Endodermal cell (in vitro differentiated cells): ENCODE data around the gene NINJ2. TPM values are rescaled to one million over a fixed set of nuclear protein-coding genes. Genes with fewer than 3 reads are reported as not detected.
"Not testable (repeated sequence)": the region's sequence is repeated elsewhere in the genome, so short reads cannot be mapped to it uniquely, and the experiment has no call there.

ENCODE experiments used
- DNase-seq: peaks from one replicate; pipeline ENCODE4 v3.0.0-alpha.2; 2017
- H3K27ac ChIP-seq: 2 replicates; pipeline ENCODE4 v1.5.1; 2013; ENCODE audit warnings: mild to moderate bottlenecking, low read depth, low read length, moderate library complexity
- H3K27me3 ChIP-seq: 2 replicates; pipeline ENCODE4 v1.6.1; 2013; ENCODE audit warnings: mild to moderate bottlenecking, low read length, moderate library complexity; ENCODE audit not compliant: insufficient read depth, control insufficient read depth, poor library complexity, severe bottlenecking
- H3K36me3 ChIP-seq: 2 replicates; pipeline ENCODE4 v1.7.0; 2013; ENCODE audit warnings: mild to moderate bottlenecking, low read length, moderate library complexity; ENCODE audit not compliant: control insufficient read depth, insufficient read depth
- H3K4me1 ChIP-seq: one replicate; pipeline ENCODE4 v1.7.0; 2013; ENCODE audit warnings: low read length; ENCODE audit not compliant: control insufficient read depth, insufficient read depth
- H3K4me3 ChIP-seq: 2 replicates; pipeline ENCODE4 v1.5.1; 2013; ENCODE audit warnings: mild to moderate bottlenecking, low read length, moderate library complexity
- H3K9ac ChIP-seq: 2 replicates; pipeline ENCODE4 v1.6.1; 2013; ENCODE audit warnings: mild to moderate bottlenecking, low read length, moderate library complexity; ENCODE audit not compliant: poor library complexity, severe bottlenecking; ENCODE audit errors: extremely low read depth
- H3K9me3 ChIP-seq: 2 replicates; pipeline ENCODE4 v1.6.1; 2013; ENCODE audit warnings: mild to moderate bottlenecking, low read length, moderate library complexity; ENCODE audit not compliant: control insufficient read depth
- H3K27ac Mint-ChIP-seq: 2 replicates; pipeline ENCODE4 v1.8.0; 2020; ENCODE audit warnings: mixed read lengths
- H3K27me3 Mint-ChIP-seq: 2 replicates; pipeline ENCODE4 v1.8.0; 2021; ENCODE audit warnings: mild to moderate bottlenecking, mixed read lengths; ENCODE audit not compliant: insufficient read depth
- H3K36me3 Mint-ChIP-seq: 2 replicates; pipeline ENCODE4 v1.8.0; 2020; ENCODE audit warnings: low read depth, mixed read lengths
- H3K4me1 Mint-ChIP-seq: 2 replicates; pipeline ENCODE4 v1.8.0; 2020; ENCODE audit warnings: mixed read lengths
- H3K4me3 Mint-ChIP-seq: 2 replicates; pipeline ENCODE4 v1.8.0; 2020; ENCODE audit warnings: mild to moderate bottlenecking, moderate library complexity, mixed read lengths
- H3K9me3 Mint-ChIP-seq: 2 replicates; pipeline ENCODE4 v1.8.0; 2020; ENCODE audit warnings: mild to moderate bottlenecking, mixed read lengths
- CTCF ChIP-seq: fragments of 200-600 bp; sonication (generic); conservative IDR thresholded peaks from 2 replicates; pipeline ENCODE4 v1.5.0; 2021; ENCODE audit warnings: antibody characterized with exemption, mild to moderate bottlenecking
- WGBS, 2 experiments: methylation state at CpG; one replicate each; pipeline versions ENCODE4 v1.1.5 to v1.1.7; 2013; ENCODE audit warnings: missing lambda C conversion rate in 2 of 2, mixed read lengths in 1 of 2; ENCODE audit not compliant: insufficient coverage in 1 of 2, insufficient read length in 1 of 2; 5-methylcytosine and 5-hydroxymethylcytosine counted together
- total RNA-seq, 2 donors: library from RNA; stranded (reverse); fragmentation: NEBNext Ultra II Directional in 1 of 2; extraction: Animal tissue kit (Norgen Biotek cat#: 25700) in 1 of 2; gene quantifications; 2 replicates in 1 of 2; 3 replicates in 1 of 2; pipeline ENCODE4 v1.2.1, GENCODE V29; 2021

NINJ2 gene
- total RNA-seq, 2 donors from 2014 or later = 0.73 to 5.1 TPM

GRCh38 chr12:632102-632696 lies 31.0 kb downstream of the NINJ2 start:
- peak; percentile 84 for DNase-seq
- H3K27ac Mint-ChIP-seq = peak overlapping the region; percentile 90

GRCh38 chr12:630656-631632 lies 32.3 kb downstream of the NINJ2 start:
- peak; percentile 83 for DNase-seq
- 83 to 87% methylated on average over 38 to 45 of the region's 45 CpGs for WGBS, 2 experiments
- Mint-ChIP-seq H3K4me1 (peaks cover 56% of the 10 kb centered on the region), H3K36me3 (no peaks in the 10 kb centered on the region), H3K27ac (peak overlapping the region; percentile 90), H3K27me3 (no peaks in the 10 kb centered on the region), H3K9me3 (no peaks in the 10 kb centered on the region), H3K4me3 (peak overlapping the region; percentile 11)
- Histone ChIP-seq H3K9ac (no peak overlapping the region), H3K4me3 (no peak overlapping the region), H3K27me3 (no peaks in the 10 kb centered on the region), H3K36me3 (no peaks in the 10 kb centered on the region), H3K9me3 (no peaks in the 10 kb centered on the region), H3K27ac (no peak overlapping the region), H3K4me1 (peaks cover 18% of the 10 kb centered on the region)
- TF ChIP-seq CTCF = no peak

More at GRCh38 chr12:632102-632696, 31.0 kb downstream of the NINJ2 start:
- H3K9me3 ChIP-seq = no peaks in the 10 kb centered on the region
- Mint-ChIP-seq H3K36me3 (no peaks in the 10 kb centered on the region), H3K4me3 (peak overlapping the region; percentile 26), H3K9me3 (no peaks in the 10 kb centered on the region), H3K4me1 (peaks cover 56% of the 10 kb centered on the region), H3K27me3 (no peaks in the 10 kb centered on the region)
- H3K27ac ChIP-seq = peak overlapping the region; percentile 79
- WGBS, 2 experiments = 3 to 16% methylated on average over 6 to 7 of the region's 7 CpGs
- no peak for TF ChIP-seq CTCF
- H3K9ac ChIP-seq = peak overlapping the region; percentile 60
- H3K27me3 ChIP-seq = no peaks in the 10 kb centered on the region
- H3K4me1 ChIP-seq = peaks cover 18% of the 10 kb centered on the region
- H3K4me3 ChIP-seq = peak overlapping the region; percentile 56
- no peaks in the 10 kb centered on the region for H3K36me3 ChIP-seq

DNA sequence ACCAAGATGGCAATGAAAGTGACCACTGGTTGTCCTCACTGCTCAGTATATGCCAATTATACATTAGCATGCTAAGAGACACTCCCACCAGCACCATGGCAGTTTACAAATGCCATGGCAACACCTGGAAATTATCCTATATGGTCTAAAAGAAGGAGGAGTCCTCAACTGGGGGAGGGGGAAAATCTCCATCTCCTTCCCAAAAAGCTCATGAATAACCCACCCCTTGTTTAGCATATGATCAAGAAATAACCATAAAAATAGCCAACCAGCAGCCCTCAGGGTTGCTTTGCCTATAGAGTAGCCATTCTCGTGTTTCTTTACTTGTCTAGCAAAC lies 34.5 kb downstream of the NINJ2 start:
- 90 to 100% methylated on average over 1 of the region's 1 CpG for WGBS, 2 experiments
- not testable (repeated sequence) for H3K9me3 Mint-ChIP-seq, H3K27me3 ChIP-seq, H3K9me3 ChIP-seq, H3K4me3 Mint-ChIP-seq, H3K9ac ChIP-seq, H3K36me3 Mint-ChIP-seq, H3K4me3 ChIP-seq, H3K27me3 Mint-ChIP-seq, H3K36me3 ChIP-seq, H3K27ac ChIP-seq, DNase-seq
- H3K4me1 ChIP-seq = peaks cover 18% of the 10 kb centered on the region
- peaks cover 54% of the 10 kb centered on the region for H3K4me1 Mint-ChIP-seq
- peak overlapping the region; percentile 78 for H3K27ac Mint-ChIP-seq
